AG04450 (cell line): Measurements from ENCODE around the gene INTS3. TPM values are rescaled to one million over a fixed set of nuclear protein-coding genes. Genes with fewer than 3 reads are reported as not detected.

Experiments used
- CTCF ChIA-PET: fragments of 300-600, 350-600 bp; formaldehyde crosslinking; extraction: SDS; loops from one replicate; lab custom pipeline; 2022; ENCODE audit warnings: antibody characterized with exemption, inconsistent platforms; lab: Charles Lee
- POLR2A ChIA-PET: fragments of 350-600 bp; formaldehyde crosslinking; extraction: SDS; loops from one replicate; lab custom pipeline; 2021; ENCODE audit warnings: antibody characterized with exemption, inconsistent platforms; lab: Yijun Ruan, JAX
- DNase-seq: peaks from one replicate; pipeline ENCODE4 v3.0.0-alpha.2; 2011; ENCODE audit warnings: low read depth, low spot score
- H3K27ac ChIP-seq: one replicate; pipeline ENCODE4 v1.5.1; 2012; ENCODE audit warnings: low read depth, low read length, control low read depth
- H3K27me3 ChIP-seq: one replicate; pipeline ENCODE4 v1.6.0; 2012; ENCODE audit warnings: low read length; ENCODE audit not compliant: control insufficient read depth, insufficient read depth
- H3K4me3 ChIP-seq: 2 replicates; pipeline ENCODE4 v1.5.1; 2011; ENCODE audit warnings: mild to moderate bottlenecking, low read depth, low read length, control low read depth
- H3K9me3 ChIP-seq: 2 replicates; pipeline ENCODE4 v1.5.1; 2012; ENCODE audit warnings: low read length; ENCODE audit not compliant: control insufficient read depth, insufficient read depth
- CTCF ChIP-seq: IDR thresholded peaks from 2 replicates; pipeline ENCODE4 v1.5.1; 2011; ENCODE audit warnings: low read depth, low read length, control low read depth, inconsistent platforms
- polyA plus RNA-seq: library from polyadenylated mRNA; depleted of rRNA; stranded (reverse); fragments of >200 nt; gene quantifications from 2 replicates; pipeline ENCODE4 v1.2.3, GENCODE V29; 2011

Gene INTS3
- polyA plus RNA-seq, 1 experiment, result 45.1 TPM

GRCh38 chr1:153682730-153683129 is 45.1 kb upstream of the INTS3 start:
- Histone ChIP-seq H3K27me3 (peaks cover 80% of the 10 kb centered on the region), H3K4me3 (no peak overlapping the region), H3K9me3 (no peaks in the 10 kb centered on the region; the same call in 1 of the 2 replicates), H3K27ac (no peak overlapping the region)
- ChIA-PET POLR2A (no interaction called here), CTCF (no interaction called here)
- TF ChIP-seq CTCF, result no peak
- no peak for DNase-seq

- no peak for TF ChIP-seq CTCF
- no peaks in the 10 kb centered on the region; the same call in 1 of the 2 replicates for H3K9me3 ChIP-seq
- ChIA-PET CTCF (no interaction called here), POLR2A (no interaction called here)
- no peak for DNase-seq
- peaks cover 69% of the 10 kb centered on the region for H3K27me3 ChIP-seq
- no peak overlapping the region for H3K27ac ChIP-seq
- no peak overlapping the region for H3K4me3 ChIP-seq
Observed at GRCh38 chr1:153683854-153684253, 44.0 kb upstream of the INTS3 start.

- DNase-seq, result no peak
- ChIA-PET POLR2A (no interaction called here), CTCF (no interaction called here)
- Histone ChIP-seq H3K27ac (no peak overlapping the region), H3K9me3 (no peaks in the 10 kb centered on the region; the same call in 1 of the 2 replicates), H3K4me3 (no peak overlapping the region), H3K27me3 (peaks cover 60% of the 10 kb centered on the region)
- no peak for TF ChIP-seq CTCF
Observed at GRCh38 chr1:153684892-153685291, 43.0 kb upstream of the INTS3 start.

- H3K9me3 ChIP-seq, result no peaks in the 10 kb centered on the region; the same call in 1 of the 2 replicates
- H3K27ac ChIP-seq, result no peak overlapping the region
- no peak for DNase-seq
- H3K27me3 ChIP-seq, result peaks cover 52% of the 10 kb centered on the region
- H3K4me3 ChIP-seq, result no peak overlapping the region
- POLR2A ChIA-PET, result no interaction called here
- CTCF ChIA-PET, result interaction anchor here (3.0 kb wide), 1 partner anchor 8 kb away, joined by 11 read pairs; the partner anchor contains the start of gene NPR1
- no peak for TF ChIP-seq CTCF
Observed at GRCh38 chr1:153685544-153686340, 42.1 kb upstream of the INTS3 start.
